ENCODE measurements around the gene ARPIN. TPM values are rescaled to one million over a fixed set of nuclear protein-coding genes. Genes with fewer than 3 reads are reported as not detected.

The ARPIN gene
- polyA plus RNA-seq, 3 donors: 9.7 to 19.3 (median 14.0) TPM

DNA sequence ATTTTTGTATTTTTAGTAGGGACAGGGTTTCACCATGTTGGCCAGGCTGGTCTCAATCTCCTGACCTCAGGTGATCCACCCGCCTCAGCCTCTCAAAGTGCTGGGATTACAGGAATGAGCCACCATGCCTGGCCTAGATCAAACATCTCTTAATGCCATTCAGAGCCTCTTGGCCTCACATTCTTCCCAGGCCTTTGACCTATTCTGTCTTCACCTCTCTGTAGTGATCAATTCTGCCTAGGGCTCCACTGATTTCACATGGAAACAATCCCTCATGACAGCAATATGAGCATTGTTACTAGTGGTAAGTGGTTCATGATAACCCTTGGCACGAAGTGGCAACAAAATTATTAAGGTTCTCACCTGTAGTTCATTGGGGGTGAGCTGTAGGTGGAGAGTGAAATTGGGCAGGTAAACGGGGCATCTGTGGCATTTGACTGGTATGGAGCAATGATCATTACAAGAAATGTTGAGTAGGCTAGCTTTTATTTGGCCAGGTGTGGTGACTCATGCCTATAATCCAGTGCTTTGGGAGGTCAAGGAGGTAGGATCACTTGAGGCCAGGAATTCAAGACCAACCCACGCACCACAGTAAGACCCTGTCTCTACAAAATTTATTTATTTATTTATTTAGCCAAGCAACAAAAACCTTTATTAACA, 4.8 kb upstream of the ARPIN start:
- WGBS (ENCODE audit: insufficient coverage): 100% methylated on average over 3 of the region's 4 CpGs
- Mint-ChIP-seq H3K36me3 (peaks cover 0 to 2% of the 10 kb centered on the region in 2 donors), H3K4me3 (no peak overlapping the region), H3K27ac (peak overlapping the region in 1 of 7 donors; percentile 36), H3K4me1 (peaks cover 19% of the 10 kb centered on the region), H3K9me3 (no peaks in the 10 kb centered on the region), H3K27me3 (ENCODE audit: low read depth in 3 of 3) (peaks cover 0 to 16% (median 9%) of the 10 kb centered on the region in 3 donors)
- Histone ChIP-seq H3K9ac (ENCODE audit: insufficient read depth, low read length, poor library complexity, severe bottlenecking) (no peak overlapping the region), H3K4me1 (ENCODE audit: control insufficient read depth in 1 of 2, insufficient read depth in 2 of 2, low read length in 2 of 2) (peaks cover 13 to 23% of the 10 kb centered on the region in 2 donors), H3K4me2 (replicated peaks; ENCODE audit: extremely low read depth, low read length, poor library complexity, severe bottlenecking) (no peak overlapping the region), H3K4me3 (replicated peaks in 1 of 3; ENCODE audit: low read depth in 2 of 3, low read length in 3 of 3) (no peak overlapping the region), H3K27me3 (ENCODE audit: control insufficient read depth in 2 of 2, insufficient read depth in 2 of 2, low read length in 2 of 2) (peaks cover 0 to 8% of the 10 kb centered on the region in 2 donors), H4K20me1 (ENCODE audit: insufficient read depth, low read length) (no peaks in the 10 kb centered on the region), H3K36me3 (replicated peaks in 1 of 2; ENCODE audit: control insufficient read depth in 1 of 2, insufficient read depth in 2 of 2, low read length in 2 of 2) (no peaks in the 10 kb centered on the region), H3K79me2 (ENCODE audit: insufficient read depth, low read length) (no peaks in the 10 kb centered on the region), H3K27ac (ENCODE audit: low read depth in 1 of 2, low read length in 2 of 2) (no peak overlapping the region), H2AFZ (ENCODE audit: insufficient read depth, low read depth, low read length, poor library complexity, severe bottlenecking) (no peak overlapping the region), H3K9me3 (replicated peaks in 1 of 2; ENCODE audit: control insufficient read depth in 1 of 2, insufficient read depth in 1 of 2, low read length in 2 of 2) (no peaks in the 10 kb centered on the region)
- TF ChIP-seq, protein P1, sequence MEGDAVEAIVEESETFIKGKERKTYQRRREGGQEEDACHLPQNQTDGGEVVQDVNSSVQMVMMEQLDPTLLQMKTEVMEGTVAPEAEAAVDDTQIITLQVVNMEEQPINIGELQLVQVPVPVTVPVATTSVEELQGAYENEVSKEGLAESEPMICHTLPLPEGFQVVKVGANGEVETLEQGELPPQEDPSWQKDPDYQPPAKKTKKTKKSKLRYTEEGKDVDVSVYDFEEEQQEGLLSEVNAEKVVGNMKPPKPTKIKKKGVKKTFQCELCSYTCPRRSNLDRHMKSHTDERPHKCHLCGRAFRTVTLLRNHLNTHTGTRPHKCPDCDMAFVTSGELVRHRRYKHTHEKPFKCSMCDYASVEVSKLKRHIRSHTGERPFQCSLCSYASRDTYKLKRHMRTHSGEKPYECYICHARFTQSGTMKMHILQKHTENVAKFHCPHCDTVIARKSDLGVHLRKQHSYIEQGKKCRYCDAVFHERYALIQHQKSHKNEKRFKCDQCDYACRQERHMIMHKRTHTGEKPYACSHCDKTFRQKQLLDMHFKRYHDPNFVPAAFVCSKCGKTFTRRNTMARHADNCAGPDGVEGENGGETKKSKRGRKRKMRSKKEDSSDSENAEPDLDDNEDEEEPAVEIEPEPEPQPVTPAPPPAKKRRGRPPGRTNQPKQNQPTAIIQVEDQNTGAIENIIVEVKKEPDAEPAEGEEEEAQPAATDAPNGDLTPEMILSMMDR (IDR thresholded peaks at IDR 0.05): no peak
- intact Hi-C loops (cut with micrococcal nuclease): no loop called here
- DNase-seq: no peak

DNA sequence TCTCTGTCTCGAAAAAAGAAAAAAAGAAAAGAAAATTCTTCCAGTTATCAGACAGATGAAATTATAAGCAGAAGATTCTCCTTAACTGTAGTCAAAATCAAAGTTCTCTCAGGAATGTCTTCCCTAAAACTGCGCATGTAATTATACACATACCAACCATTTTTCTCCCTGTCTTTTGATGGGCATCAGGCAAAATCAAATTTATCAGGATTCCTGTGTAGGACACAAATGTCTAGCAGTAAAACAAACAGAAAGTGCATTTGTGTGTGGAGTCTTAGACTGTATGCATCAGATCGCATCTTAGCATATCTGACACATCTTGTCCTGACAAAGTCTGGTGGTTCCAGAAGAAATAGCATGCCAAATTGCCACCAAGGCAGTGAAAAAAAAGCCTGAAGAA, 3.9 kb upstream of the ARPIN start:
- H3K27ac Mint-ChIP-seq: no peak overlapping the region
- H3K79me2 ChIP-seq (ENCODE audit: insufficient read depth, low read length): no peaks in the 10 kb centered on the region
- H3K9ac ChIP-seq (ENCODE audit: insufficient read depth, low read length, poor library complexity, severe bottlenecking): no peak overlapping the region
- intact Hi-C loops (cut with micrococcal nuclease): no loop called here
- no peaks in the 10 kb centered on the region for H4K20me1 ChIP-seq (ENCODE audit: insufficient read depth, low read length)
- WGBS (ENCODE audit: insufficient coverage): no CpG with 5 or more reads among the region's 3 CpGs
- H3K4me3 ChIP-seq (replicated peaks in 1 of 3; ENCODE audit: low read depth in 2 of 3, low read length in 3 of 3): no peak overlapping the region
- TF ChIP-seq, protein P1 (IDR thresholded peaks at IDR 0.05): no peak
- H2AFZ ChIP-seq (ENCODE audit: insufficient read depth, low read depth, low read length, poor library complexity, severe bottlenecking): no peak overlapping the region
- no peak overlapping the region for H3K4me3 Mint-ChIP-seq
- peaks cover 0 to 2% of the 10 kb centered on the region in 2 donors for H3K36me3 Mint-ChIP-seq
- no peak for DNase-seq
- no peaks in the 10 kb centered on the region for H3K9me3 ChIP-seq (replicated peaks in 1 of 2; ENCODE audit: control insufficient read depth in 1 of 2, insufficient read depth in 1 of 2, low read length in 2 of 2)
- no peak overlapping the region for H3K27ac ChIP-seq (ENCODE audit: low read depth in 1 of 2, low read length in 2 of 2)
- peaks cover 0 to 23% (median 9%) of the 10 kb centered on the region in 3 donors for H3K27me3 Mint-ChIP-seq (ENCODE audit: low read depth in 3 of 3)
- H3K36me3 ChIP-seq (replicated peaks in 1 of 2; ENCODE audit: control insufficient read depth in 1 of 2, insufficient read depth in 2 of 2, low read length in 2 of 2): no peaks in the 10 kb centered on the region
- H3K4me1 Mint-ChIP-seq: peaks cover 25% of the 10 kb centered on the region
- peaks cover 0 to 8% of the 10 kb centered on the region in 2 donors for H3K27me3 ChIP-seq (ENCODE audit: control insufficient read depth in 2 of 2, insufficient read depth in 2 of 2, low read length in 2 of 2)
- H3K4me1 ChIP-seq (ENCODE audit: control insufficient read depth in 1 of 2, insufficient read depth in 2 of 2, low read length in 2 of 2): peaks cover 21 to 29% of the 10 kb centered on the region in 2 donors
- no peak overlapping the region for H3K4me2 ChIP-seq (replicated peaks; ENCODE audit: extremely low read depth, low read length, poor library complexity, severe bottlenecking)
- no peaks in the 10 kb centered on the region for H3K9me3 Mint-ChIP-seq

All from CD14-positive monocyte (primary cell).